NCI-H1436 (cell line): ENCODE measurements around the gene HDGFL1.

Experiments
- DNase-seq: peaks from one replicate; lab custom pipeline; 2025; lab: John Stamatoyannopoulos, UW

Gene HDGFL1

GRCh38 chr6:22590423-22590822, 21.1 kb downstream of the HDGFL1 start:
- DNase-seq = no peak

- DNase-seq = no peak
Measured at GRCh38 chr6:22593895-22594294, 24.5 kb downstream of the HDGFL1 start.

GRCh38 chr6:22596011-22596410, 26.6 kb downstream of the HDGFL1 start:
- DNase-seq = no peak

- DNase-seq = no peak
Measured at GRCh38 chr6:22598339-22598738, 29.0 kb downstream of the HDGFL1 start.

- no peak for DNase-seq
Measured at GRCh38 chr6:22600059-22600458, 30.7 kb downstream of the HDGFL1 start.

GRCh38 chr6:22601984-22602383, 32.6 kb downstream of the HDGFL1 start:
- no peak for DNase-seq

- DNase-seq = no peak
Measured at GRCh38 chr6:22605736-22606135, 36.4 kb downstream of the HDGFL1 start.

GRCh38 chr6:22610127-22610526, 40.8 kb downstream of the HDGFL1 start:
- DNase-seq = no peak

- DNase-seq = no peak
Measured at GRCh38 chr6:22612236-22612635, 42.9 kb downstream of the HDGFL1 start.

- DNase-seq = no peak
Measured at GRCh38 chr6:22613051-22613450, 43.7 kb downstream of the HDGFL1 start.

GRCh38 chr6:22613695-22614094, 44.3 kb downstream of the HDGFL1 start:
- no peak for DNase-seq

GRCh38 chr6:22614547-22614946, 45.2 kb downstream of the HDGFL1 start:
- no peak for DNase-seq

- DNase-seq = no peak
Measured at GRCh38 chr6:22621028-22621427, 51.7 kb downstream of the HDGFL1 start.
